Stimulated activated CD4-positive, alpha-beta T cell treated with anti-CD3 and anti-CD28 coated beads, TNF-alpha, amount 100 ng/mL, for 48 hours (primary cell): ENCODE data around the gene CEACAM5.
A peak's percentile ranks its signal among the peaks of the same experiment; 100 is the strongest.
"Not testable (repeated sequence)": the region's sequence is repeated elsewhere in the genome, so short reads cannot be mapped to it uniquely, and the experiment has no call there.

Source experiments
- DNase-seq, 3 donors: peaks; one replicate each; pipeline ENCODE4 v3.0.0-alpha.2; 2020; ENCODE audit warnings: low read depth in 3 of 3

CEACAM5 gene

GRCh38 chr19:41700381-41701195 lies 7.8 kb upstream of the CEACAM5 start:
- no peak for DNase-seq

DNA sequence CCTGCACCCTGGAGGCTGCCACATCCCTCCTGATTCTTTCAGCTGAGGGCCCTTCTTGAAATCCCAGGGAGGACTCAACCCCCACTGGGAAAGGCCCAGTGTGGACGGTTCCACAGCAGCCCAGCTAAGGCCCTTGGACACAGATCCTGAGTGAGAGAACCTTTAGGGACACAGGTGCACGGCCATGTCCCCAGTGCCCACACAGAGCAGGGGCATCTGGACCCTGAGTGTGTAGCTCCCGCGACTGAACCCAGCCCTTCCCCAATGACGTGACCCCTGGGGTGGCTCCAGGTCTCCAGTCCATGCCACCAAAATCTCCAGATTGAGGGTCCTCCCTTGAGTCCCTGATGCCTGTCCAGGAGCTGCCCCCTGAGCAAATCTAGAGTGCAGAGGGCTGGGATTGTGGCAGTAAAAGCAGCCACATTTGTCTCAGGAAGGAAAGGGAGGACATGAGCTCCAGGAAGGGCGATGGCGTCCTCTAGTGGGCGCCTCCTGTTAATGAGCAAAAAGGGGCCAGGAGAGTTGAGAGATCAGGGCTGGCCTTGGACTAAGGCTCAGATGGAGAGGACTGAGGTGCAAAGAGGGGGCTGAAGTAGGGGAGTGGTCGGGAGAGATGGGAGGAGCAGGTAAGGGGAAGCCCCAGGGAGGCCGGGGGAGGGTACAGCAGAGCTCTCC lies 6.9 kb upstream of the CEACAM5 start:
- DNase-seq, result no peak

DNA sequence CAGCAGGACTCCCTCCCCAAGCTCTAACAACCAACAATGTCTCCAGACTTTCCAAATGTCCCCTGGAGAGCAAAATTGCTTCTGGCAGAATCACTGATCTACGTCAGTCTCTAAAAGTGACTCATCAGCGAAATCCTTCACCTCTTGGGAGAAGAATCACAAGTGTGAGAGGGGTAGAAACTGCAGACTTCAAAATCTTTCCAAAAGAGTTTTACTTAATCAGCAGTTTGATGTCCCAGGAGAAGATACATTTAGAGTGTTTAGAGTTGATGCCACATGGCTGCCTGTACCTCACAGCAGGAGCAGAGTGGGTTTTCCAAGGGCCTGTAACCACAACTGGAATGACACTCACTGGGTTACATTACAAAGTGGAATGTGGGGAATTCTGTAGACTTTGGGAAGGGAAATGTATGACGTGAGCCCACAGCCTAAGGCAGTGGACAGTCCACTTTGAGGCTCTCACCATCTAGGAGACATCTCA lies 6.2 kb upstream of the CEACAM5 start:
- no peak for DNase-seq

DNA sequence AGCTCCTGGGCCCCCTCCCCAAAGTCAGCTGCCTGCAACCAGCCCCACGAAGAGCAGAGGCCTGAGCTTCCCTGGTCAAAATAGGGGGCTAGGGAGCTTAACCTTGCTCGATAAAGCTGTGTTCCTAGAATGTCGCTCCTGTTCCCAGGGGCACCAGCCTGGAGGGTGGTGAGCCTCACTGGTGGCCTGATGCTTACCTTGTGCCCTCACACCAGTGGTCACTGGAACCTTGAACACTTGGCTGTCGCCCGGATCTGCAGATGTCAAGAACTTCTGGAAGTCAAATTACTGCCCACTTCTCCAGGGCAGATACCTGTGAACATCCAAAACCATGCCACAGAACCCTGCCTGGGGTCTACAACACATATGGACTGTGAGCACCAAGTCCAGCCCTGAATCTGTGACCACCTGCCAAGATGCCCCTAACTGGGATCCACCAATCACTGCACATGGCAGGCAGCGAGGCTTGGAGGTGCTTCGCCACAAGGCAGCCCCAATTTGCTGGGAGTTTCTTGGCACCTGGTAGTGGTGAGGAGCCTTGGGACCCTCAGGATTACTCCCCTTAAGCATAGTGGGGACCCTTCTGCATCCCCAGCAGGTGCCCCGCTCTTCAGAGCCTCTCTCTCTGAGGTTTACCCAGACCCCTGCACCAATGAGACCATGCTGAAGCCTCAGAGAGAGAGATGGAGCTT lies 4.7 kb upstream of the CEACAM5 start:
- no peak for DNase-seq

- peak in 1 of 3 donors; percentile 36 for DNase-seq
Observed at GRCh38 chr19:41705393-41706174, 2.8 kb upstream of the CEACAM5 start.

- DNase-seq, result peak; percentile 45 to 71 (median 54)
Observed at GRCh38 chr19:41706741-41707501, 1.5 kb upstream of the CEACAM5 start.

GRCh38 chr19:41707502-41707812 lies 969 bp upstream of the CEACAM5 start:
- no peak for DNase-seq

DNA sequence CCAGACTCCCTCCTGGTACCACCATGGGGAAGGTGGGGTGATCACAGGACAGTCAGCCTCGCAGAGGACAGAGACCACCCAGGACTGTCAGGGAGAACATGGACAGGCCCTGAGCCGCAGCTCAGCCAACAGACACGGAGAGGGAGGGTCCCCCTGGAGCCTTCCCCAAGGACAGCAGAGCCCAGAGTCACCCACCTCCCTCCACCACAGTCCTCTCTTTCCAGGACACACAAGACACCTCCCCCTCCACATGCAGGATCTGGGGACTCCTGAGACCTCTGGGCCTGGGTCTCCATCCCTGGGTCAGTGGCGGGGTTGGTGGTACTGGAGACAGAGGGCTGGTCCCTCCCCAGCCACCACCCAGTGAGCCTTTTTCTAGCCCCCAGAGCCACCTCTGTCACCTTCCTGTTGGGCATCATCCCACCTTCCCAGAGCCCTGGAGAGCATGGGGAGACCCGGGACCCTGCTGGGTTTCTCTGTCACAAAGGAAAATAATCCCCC lies 505 bp upstream of the CEACAM5 start:
- DNase-seq, result no peak

GRCh38 chr19:41709516-41709915 lies 1.1 kb downstream of the CEACAM5 start:
- not testable (repeated sequence) for DNase-seq

DNA sequence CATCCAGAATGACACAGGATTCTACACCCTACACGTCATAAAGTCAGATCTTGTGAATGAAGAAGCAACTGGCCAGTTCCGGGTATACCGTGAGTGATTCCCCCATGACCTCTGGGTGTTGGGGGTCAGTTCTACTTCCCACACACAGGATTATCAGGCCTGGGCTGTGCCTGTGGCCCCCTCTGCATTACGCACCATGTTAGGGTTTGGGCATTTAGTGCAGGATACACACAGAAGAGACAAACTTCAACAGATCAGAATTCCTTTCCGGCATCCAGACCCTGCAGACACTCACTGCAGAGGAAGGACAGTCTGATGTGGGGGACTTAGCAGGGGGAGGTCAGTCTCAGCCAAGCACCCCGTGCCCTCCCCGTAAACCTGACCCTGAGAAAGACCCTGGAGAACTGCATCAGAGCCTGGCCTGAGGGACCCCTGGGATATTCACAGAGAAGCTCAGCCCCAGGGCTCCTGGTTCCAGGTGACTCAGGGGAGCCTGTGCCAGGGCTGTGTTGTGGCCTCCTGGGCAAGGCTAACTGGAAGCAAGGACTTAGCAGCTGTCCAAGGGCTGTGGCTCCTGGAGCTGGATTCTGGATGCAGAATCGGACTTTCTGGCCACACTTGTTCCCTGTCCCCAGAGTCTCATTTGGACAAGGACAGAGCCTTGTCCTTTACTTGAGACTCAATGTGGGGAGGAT lies 1.7 kb downstream of the CEACAM5 start:
- DNase-seq, result no peak

DNA sequence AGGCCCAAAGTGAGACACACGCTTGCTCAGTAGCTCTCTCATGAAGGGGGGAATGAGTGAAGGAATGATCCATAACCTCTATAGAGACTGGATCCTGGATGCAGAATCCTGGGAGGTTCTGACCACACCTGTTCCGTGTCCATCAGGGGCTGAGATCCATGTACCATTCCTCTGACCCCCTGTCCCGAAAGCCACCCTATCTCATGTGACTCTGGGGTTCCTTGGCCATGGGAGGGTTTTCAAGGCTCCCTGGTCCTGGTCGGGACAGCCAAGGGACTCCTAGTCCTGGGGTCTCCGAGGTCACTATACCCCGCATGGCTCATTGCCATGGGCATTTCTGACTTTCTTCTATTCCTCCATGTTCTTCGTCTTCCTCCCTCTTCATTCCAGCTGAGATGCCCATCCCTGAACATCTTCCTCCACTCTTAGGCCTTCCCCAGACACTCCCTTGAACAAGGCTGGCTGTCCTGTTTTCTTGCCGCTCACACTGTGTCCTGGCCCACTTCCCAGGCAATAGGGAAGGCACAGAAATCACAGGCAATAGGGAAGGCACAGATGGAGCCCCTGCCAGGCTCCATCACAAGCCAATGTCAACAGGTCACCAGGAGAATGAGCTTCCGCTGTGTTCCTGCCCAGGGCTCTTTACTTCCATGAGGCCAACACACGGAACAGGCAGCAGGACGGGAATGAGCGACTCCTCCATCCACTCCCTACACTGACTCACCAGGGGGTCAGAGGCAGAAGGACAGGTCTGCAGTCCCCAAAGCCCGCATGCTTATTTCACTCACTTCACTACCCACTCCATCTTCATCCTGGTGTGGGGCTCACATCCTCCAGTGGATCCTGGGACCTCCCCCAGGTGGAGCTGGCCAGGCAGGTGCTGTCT lies 3.2 kb downstream of the CEACAM5 start:
- no peak for DNase-seq

GRCh38 chr19:41714598-41714997 lies 6.2 kb downstream of the CEACAM5 start:
- no peak for DNase-seq

- DNase-seq, result no peak
Observed at GRCh38 chr19:41718761-41719160, 10.3 kb downstream of the CEACAM5 start.

- no peak for DNase-seq
Observed at GRCh38 chr19:41720103-41720502, 11.7 kb downstream of the CEACAM5 start.

DNA sequence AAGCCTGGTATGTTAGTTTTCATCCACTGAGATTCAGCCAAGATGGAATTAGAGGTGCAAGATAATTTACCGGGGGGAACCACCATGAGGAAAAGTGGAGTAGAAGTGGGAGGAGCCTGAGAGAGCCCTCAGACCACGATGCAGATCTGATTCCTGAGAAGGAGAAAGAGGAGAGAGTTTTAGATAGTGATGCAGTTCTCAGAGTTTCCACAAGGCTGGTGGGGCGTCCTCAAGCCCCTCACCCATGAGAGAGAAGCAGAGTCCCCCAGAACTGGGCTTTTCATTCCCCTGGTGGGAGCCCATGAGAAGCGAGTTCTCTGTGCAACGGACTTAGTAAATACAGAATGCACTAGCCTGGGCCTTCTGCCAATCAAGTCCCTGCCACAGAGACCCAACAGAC lies 18.1 kb downstream of the CEACAM5 start:
- no peak for DNase-seq

- no peak for DNase-seq
Observed at GRCh38 chr19:41734156-41734555, 25.7 kb downstream of the CEACAM5 start.

GRCh38 chr19:41734585-41734984 lies 26.2 kb downstream of the CEACAM5 start:
- DNase-seq, result no peak

DNA sequence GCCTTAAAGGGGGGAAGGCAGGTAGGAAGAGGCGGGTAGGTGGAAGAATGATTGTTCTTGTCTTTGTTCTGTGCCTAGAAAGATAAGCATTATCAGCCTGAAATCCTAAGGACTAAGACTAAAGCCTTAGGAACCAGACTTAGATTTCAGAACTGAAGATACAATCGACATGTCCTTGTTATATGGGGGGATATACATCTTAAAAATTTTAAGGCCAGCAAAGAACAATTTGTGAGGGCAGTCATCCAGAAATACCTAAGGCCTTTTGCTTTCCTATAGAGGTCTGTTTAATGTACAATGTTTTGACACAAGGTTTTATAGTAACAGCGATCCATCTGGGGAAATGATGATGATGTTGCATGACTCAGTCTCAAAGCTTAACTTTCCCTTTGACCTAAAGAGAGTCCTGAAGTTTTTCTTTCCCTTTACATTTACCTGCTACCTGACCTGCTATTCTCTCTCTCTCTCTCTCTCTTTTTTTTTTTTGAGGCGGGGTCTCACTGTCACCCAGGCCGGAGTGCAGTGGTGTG lies 26.7 kb downstream of the CEACAM5 start:
- DNase-seq, result no peak

GRCh38 chr19:41739361-41739760 lies 30.9 kb downstream of the CEACAM5 start:
- DNase-seq, result no peak
